NAMALWA (cell line): ENCODE data around the gene MPND.

Experiments used
- DNase-seq: peaks from one replicate; pipeline ENCODE4 v3.0.0-alpha.2; 2015; ENCODE audit warnings: low spot score

Gene MPND

DNA sequence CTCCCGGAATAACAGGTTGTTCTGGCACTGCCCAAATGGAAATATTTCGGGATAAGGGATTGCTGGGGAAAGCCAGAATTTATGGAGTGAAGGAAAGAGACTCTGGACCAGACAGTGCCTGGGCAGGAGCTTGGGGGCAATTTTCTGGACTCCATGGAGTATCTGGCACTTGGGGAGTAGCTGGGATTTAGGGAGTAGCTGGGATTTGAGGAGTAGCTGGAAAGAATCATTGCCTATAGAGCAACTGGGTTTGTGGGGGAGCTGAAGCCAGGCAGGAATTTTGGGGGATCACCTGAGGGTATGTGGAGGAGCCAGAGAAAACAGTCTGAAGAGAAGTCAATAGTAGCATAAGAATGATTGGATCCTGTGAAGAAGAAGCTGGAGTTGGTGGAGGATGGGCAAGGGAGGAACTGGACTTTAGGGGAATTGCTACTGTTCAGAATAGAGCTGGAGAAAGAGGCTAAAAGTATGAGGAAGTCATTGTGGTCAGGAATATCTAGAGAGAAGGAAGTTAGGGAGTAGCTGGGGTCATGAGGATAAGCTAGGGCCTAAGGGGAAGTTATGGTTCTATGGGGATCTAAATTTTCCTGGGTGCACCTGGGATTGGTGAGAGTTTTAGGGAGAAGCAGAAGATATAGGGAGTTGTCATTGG lies 24.2 kb upstream of the MPND start:
- no peak for DNase-seq

- DNase-seq: no peak
These were observed 22.9 kb upstream of the MPND start for GRCh38 chr19:4320419-4320818.

- DNase-seq: no peak
These were observed 20.3 kb upstream of the MPND start for GRCh38 chr19:4322942-4323665.

DNA sequence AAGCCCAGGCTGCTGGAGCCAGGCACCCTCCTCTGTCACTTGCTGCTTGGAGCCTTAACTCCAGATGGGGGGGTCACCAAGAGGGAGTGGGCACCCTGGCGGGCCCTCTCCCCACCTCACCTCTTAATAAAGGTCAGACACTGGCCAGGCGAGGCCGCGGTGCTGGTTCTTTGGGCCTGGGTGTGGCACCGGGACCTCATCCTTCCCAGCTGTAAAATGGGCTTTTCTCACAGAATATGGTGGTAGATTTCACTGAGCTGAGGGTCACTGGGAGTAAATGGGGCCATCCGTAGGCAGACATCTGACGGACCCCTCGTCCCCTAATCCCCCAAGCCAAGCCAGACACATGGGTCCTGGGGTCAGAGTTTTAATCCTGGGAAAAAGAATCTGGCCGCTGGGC lies 19.7 kb upstream of the MPND start:
- DNase-seq: no peak

DNA sequence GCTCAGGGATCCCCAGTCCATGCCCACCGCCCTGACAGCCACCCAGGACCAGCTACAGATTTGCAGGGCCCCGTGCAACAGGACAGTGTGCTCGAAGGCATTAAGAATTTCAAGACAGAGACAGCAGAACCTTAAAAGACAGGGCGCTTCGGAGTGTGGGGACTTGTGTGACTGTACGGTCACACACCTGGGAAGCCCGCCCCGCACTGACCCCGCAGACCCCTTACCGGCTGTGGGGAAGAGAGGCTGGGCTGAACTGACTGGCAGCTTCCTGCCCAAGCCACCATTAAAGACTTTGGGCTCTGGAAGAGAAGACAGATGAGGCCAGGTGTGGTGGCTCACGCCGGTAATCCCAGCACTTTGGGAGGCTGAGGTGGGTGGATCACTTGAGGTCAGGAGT lies 19.1 kb upstream of the MPND start:
- no peak for DNase-seq

GRCh38 chr19:4326215-4326836 lies 17.0 kb upstream of the MPND start:
- DNase-seq: no peak

- DNase-seq: no peak
These were observed 16.5 kb upstream of the MPND start for GRCh38 chr19:4326837-4327251.

- DNase-seq: peak; percentile 86
These were observed 16.0 kb upstream of the MPND start for GRCh38 chr19:4327252-4327876.

DNA sequence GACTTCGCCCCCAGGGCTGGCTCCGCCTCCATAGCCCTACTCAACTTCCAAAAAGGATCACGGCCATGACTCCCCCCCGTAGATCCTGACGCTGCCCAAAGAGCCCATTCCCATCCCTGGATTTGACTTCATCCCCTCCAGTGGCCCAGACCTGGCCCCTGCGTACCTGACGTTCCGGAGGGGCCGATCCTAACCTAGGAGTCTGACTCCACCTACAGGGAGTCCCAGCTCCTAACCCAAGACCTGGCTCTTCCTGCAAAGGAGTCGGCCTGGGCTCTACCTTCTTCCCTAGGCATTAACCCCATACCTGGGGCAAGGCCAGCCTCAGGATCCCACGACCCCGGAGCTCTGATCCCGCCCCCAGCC lies 15.5 kb upstream of the MPND start:
- no peak for DNase-seq

- DNase-seq: peak; percentile 94
These were observed 14.9 kb upstream of the MPND start for GRCh38 chr19:4328243-4328990.

- peak; percentile 39 for DNase-seq
These were observed 14.2 kb upstream of the MPND start for GRCh38 chr19:4328991-4329681.

DNA sequence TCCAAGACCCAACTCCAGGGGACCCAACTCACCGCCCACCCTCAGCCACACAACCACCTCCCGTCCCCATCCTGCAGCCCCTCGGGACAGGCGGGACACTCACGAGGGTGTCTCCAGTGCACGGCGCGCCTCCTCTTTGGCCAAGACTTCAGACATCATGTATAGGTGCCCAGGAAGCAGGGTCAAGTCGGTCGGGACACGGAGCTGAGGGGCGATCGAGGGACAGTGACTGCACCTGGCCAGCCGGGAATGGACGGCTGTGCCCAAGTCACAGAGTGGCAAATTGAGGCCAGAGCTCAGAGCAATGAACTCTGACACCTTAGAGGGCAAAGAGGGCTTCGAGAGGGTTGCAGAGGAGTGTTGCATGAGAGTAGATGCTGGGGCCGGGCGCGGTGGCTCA lies 13.5 kb upstream of the MPND start:
- no peak for DNase-seq

DNA sequence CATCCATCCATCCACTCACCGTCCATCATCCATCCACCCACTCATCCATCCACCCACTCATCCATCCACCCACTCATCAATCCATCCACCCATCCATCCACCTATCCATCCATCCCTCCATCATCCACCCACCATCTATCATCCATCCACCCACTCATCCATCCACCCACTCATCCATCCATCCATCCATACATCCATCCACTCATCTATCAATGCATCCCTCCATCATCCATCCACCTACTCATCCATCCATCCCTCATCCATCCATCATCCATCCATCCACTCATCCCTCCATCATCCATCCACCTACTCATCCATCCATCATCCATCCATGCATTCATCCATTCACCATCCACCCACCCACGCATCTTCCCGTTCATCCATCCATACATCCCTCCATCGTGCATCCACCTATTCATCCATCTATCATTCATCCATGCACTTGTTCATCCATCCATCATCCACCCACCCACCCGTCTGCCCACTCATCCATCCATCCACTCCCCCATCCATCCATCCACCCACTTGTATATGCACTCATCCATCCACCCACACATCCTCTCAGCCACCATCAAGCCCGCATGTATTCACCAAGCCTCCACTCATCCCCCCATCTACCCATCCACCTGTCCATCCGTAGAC lies 8.3 kb upstream of the MPND start:
- DNase-seq: no peak

- no peak for DNase-seq
These were observed 5.4 kb upstream of the MPND start for GRCh38 chr19:4337906-4338440.

DNA sequence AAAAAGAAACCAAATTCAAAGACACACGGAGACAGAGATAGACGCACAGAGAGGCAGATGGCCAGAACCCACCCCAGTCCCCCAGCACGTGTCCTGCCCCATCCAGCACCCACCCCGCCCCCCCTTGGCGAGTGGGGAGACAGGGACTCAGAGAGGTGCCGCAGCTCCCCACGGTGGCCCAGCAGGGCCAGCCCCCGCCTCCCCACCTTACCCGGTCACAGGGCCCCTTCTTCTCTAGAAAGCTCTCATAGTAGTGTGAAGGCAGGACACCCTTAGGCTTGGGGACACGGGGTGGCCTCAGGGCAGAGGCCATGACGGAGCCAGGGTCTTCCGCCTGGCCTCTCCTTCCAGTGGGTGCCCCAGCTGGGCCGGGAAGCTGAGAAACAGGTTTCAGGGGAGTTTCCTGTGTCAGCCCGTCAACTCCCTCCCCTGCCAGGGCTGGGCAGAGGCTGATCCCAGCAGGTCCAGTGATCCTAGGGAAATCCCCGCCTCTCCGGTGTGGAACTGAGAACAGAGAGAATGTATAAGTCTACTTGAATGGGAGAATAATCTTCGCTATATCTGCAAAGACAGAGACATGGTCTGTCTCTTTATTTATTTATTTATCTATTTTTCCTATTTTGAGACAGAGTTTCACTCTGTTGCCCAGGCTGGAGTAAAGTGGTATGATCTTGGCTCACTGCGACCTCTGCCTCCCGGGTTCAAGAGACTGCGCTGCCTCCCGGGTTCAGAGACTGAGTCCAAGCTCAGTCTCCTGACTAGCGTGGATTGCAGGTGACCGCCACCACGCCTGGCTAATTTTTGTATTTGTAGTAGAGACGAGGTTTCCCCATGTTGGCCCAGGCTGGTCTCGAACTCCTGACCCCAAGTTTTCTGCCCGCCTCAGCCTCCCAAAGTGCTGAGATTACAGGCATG lies 4.7 kb upstream of the MPND start, which contains the start of gene STAP2:
Gene STAP2 (minus strand): TSS at position 387 of the 915 bp plus-strand sequence. CDS start 74 bp downstream, at position 313.
- DNase-seq: no peak

- no peak for DNase-seq
These were observed 1.1 kb upstream of the MPND start for GRCh38 chr19:4342314-4342614.

- DNase-seq: peak; percentile 100
These were observed 570 bp upstream of the MPND start for GRCh38 chr19:4342615-4343369.

DNA sequence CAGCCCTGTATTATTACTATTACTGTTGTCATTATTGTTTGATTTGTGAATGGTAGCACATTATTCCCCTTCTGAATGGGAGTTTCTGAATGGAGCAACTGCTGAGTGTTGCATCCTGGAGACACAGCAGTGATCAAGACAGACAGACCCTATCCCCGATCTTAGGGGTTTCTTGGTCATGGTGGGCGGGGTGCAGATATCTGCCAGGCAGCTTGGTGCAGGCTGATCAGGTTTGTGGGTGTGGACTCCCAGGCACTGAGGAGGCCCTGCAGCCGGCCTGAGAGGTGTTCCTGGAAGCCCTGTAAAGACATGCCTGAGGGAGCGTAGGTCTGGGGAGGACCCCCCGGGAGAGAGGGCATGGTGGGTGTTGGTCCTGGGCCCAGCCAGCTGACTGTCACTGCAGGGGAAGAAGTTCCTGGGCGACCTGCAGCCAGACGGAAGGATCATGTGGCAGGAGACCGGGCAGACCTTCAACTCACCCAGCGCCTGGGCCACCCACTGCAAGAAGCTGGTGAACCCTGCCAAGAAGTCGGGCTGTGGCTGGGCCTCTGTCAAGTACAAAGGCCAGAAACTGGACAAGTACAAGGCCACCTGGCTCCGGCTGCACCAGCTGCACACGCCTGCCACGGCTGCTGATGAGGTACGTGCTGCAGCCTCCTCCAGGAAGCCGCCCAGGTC lies 2.1 kb downstream of the MPND start:
- no peak for DNase-seq

GRCh38 chr19:4346020-4346383 lies 2.6 kb downstream of the MPND start:
- no peak for DNase-seq
